ENCODE data around the gene ZDHHC11.

The ZDHHC11 gene

DNA sequence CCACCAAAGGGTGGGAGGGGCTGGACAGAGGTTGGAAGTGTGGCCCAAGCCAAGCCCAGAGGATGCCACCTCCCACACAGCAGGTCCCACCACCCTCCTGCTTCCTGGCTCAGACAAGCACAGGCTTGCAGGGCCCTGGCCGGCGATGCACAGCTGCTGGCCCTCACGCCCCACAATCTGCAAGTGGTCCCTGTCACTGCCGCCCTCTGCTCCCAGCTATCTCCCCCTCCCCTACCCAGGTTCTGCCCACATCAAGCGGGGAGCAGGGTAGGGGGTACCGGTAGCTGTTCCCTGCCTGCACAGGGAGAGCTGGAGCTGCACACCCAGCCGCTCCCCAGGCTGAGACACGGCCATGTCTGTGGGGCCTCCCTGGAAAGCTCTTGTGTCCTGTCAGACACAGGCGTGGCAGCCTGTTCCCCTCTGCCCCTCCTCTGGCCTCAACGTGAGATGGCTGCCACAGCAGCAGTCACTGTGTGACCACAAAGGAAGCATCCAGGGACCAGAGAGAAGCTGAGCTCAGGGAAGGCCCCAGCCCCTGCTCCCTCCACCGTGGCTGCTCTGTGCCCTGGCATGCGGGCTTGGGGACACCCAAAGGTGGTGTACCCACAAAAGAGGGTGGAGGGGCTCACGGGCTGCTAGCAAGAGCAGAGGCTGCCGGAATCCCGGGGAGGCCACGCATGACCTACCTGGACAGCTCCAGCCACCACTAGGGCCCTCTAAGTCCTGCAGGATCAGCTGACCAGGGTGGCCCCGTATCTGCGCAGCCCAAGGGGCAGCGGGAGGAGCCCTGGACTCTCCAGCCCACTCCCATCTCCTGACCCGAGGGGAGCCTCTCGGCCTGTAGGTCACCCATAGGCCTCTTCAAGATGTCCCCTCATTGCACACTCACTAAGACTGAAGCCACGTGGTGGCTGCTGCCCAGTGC lies 10.9 kb upstream of the ZDHHC11 start:
- Histone ChIP-seq H3K4me1 (ENCODE audit: control insufficient read depth, insufficient read depth, low read depth, low read length) (peaks cover 18% of the 10 kb centered on the region), H2AK5ac (ENCODE audit: low read length, severe bottlenecking) (no peak overlapping the region), H2BK15ac (ENCODE audit: low read depth, poor library complexity, severe bottlenecking) (no peak overlapping the region), H3K79me1 (replicated peaks; ENCODE audit: low read length, poor library complexity, severe bottlenecking) (peaks cover 9% of the 10 kb centered on the region), H3K4me2 (ENCODE audit: low read length, poor library complexity, severe bottlenecking) (no peak overlapping the region), H2BK12ac (ENCODE audit: low read length in 2 of 2) (peak overlapping the region in 1 of 2 experiments; percentile 7), H3K4ac (ENCODE audit: low read depth in 1 of 2, low read length in 2 of 2) (no peak overlapping the region), H2BK120ac (ENCODE audit: low read depth, low read length) (no peak overlapping the region), H3K4me3 (ENCODE audit: insufficient read depth in 1 of 2, low read depth in 1 of 2, low read length in 2 of 2) (no peak overlapping the region), H4K8ac (ENCODE audit: low read length) (no peak overlapping the region), H2AFZ (ENCODE audit: low read depth, low read length) (no peak overlapping the region), H2BK5ac (ENCODE audit: low read depth, low read length, poor library complexity, severe bottlenecking) (no peak overlapping the region), H4K91ac (ENCODE audit: low read length) (no peak overlapping the region), H3K18ac (ENCODE audit: low read depth in 1 of 2, low read length in 2 of 2) (peak overlapping the region in 1 of 2 experiments; percentile 18), H3K14ac (ENCODE audit: low read length in 2 of 2) (no peak overlapping the region), H3K9ac (ENCODE audit: low read length) (no peak overlapping the region), H3K36me3 (ENCODE audit: control insufficient read depth in 1 of 2, insufficient read depth in 2 of 2, low read depth in 1 of 2, low read length in 2 of 2) (peaks cover 47 to 67% of the 10 kb centered on the region in 2 experiments), H3K27me3 (ENCODE audit: control insufficient read depth in 1 of 2, insufficient read depth in 1 of 2, low read length in 2 of 2) (no peaks in the 10 kb centered on the region), H3K27ac (ENCODE audit: low read length, poor library complexity, severe bottlenecking) (no peak overlapping the region), H3K9me3 (ENCODE audit: control insufficient read depth, low read length) (no peaks in the 10 kb centered on the region), H3K23ac (ENCODE audit: low read length in 2 of 2) (no peak overlapping the region)
- 95% methylated on average over 22 of the region's 22 CpGs for WGBS
- DNase-seq, result no peak

GRCh38 chr5:860506-861150 lies 9.8 kb upstream of the ZDHHC11 start:
- Histone ChIP-seq H2AK5ac (ENCODE audit: low read length, severe bottlenecking) (no peak overlapping the region), H3K27me3 (ENCODE audit: control insufficient read depth in 1 of 2, insufficient read depth in 1 of 2, low read length in 2 of 2) (peaks cover 0 to 3% of the 10 kb centered on the region in 2 experiments), H3K9me3 (ENCODE audit: control insufficient read depth, low read length) (no peaks in the 10 kb centered on the region), H3K4me1 (ENCODE audit: control insufficient read depth, insufficient read depth, low read depth, low read length) (peaks cover 20% of the 10 kb centered on the region), H3K79me1 (replicated peaks; ENCODE audit: low read length, poor library complexity, severe bottlenecking) (peaks cover 7% of the 10 kb centered on the region), H3K23ac (ENCODE audit: low read length in 2 of 2) (no peak overlapping the region), H2AFZ (ENCODE audit: low read depth, low read length) (no peak overlapping the region), H3K36me3 (ENCODE audit: control insufficient read depth in 1 of 2, insufficient read depth in 2 of 2, low read depth in 1 of 2, low read length in 2 of 2) (peaks cover 37 to 62% of the 10 kb centered on the region in 2 experiments), H3K9ac (ENCODE audit: low read length) (no peak overlapping the region), H3K14ac (ENCODE audit: low read length in 2 of 2) (no peak overlapping the region), H4K91ac (ENCODE audit: low read length) (no peak overlapping the region), H3K27ac (ENCODE audit: low read length, poor library complexity, severe bottlenecking) (no peak overlapping the region), H4K8ac (ENCODE audit: low read length) (no peak overlapping the region), H3K18ac (ENCODE audit: low read depth in 1 of 2, low read length in 2 of 2) (no peak overlapping the region), H3K4me3 (ENCODE audit: insufficient read depth in 1 of 2, low read depth in 1 of 2, low read length in 2 of 2) (no peak overlapping the region), H2BK12ac (ENCODE audit: low read length in 2 of 2) (no peak overlapping the region), H3K4me2 (ENCODE audit: low read length, poor library complexity, severe bottlenecking) (no peak overlapping the region), H2BK15ac (ENCODE audit: low read depth, poor library complexity, severe bottlenecking) (no peak overlapping the region), H2BK120ac (ENCODE audit: low read depth, low read length) (no peak overlapping the region), H3K4ac (ENCODE audit: low read depth in 1 of 2, low read length in 2 of 2) (no peak overlapping the region), H2BK5ac (ENCODE audit: low read depth, low read length, poor library complexity, severe bottlenecking) (no peak overlapping the region)
- no peak for DNase-seq
- WGBS, result 94% methylated on average over 15 of the region's 15 CpGs

GRCh38 chr5:859798-860296 lies 9.1 kb upstream of the ZDHHC11 start:
- no peak overlapping the region for H4K8ac ChIP-seq (ENCODE audit: low read length)
- H2AK5ac ChIP-seq (ENCODE audit: low read length, severe bottlenecking), result no peak overlapping the region
- WGBS, result 97% methylated on average over 16 of the region's 16 CpGs

GRCh38 chr5:859391-859790 lies 8.6 kb upstream of the ZDHHC11 start:
- Histone ChIP-seq H4K8ac (ENCODE audit: low read length) (no peak overlapping the region), H2BK12ac (ENCODE audit: low read length in 2 of 2) (no peak overlapping the region), H2AFZ (ENCODE audit: low read depth, low read length) (no peak overlapping the region), H2BK5ac (ENCODE audit: low read depth, low read length, poor library complexity, severe bottlenecking) (no peak overlapping the region), H3K27ac (ENCODE audit: low read length, poor library complexity, severe bottlenecking) (no peak overlapping the region), H3K4me2 (ENCODE audit: low read length, poor library complexity, severe bottlenecking) (no peak overlapping the region), H3K79me1 (replicated peaks; ENCODE audit: low read length, poor library complexity, severe bottlenecking) (peaks cover 4% of the 10 kb centered on the region), H3K14ac (ENCODE audit: low read length in 2 of 2) (no peak overlapping the region), H3K4me3 (ENCODE audit: insufficient read depth in 1 of 2, low read depth in 1 of 2, low read length in 2 of 2) (no peak overlapping the region), H3K4ac (ENCODE audit: low read depth in 1 of 2, low read length in 2 of 2) (no peak overlapping the region), H3K18ac (ENCODE audit: low read depth in 1 of 2, low read length in 2 of 2) (no peak overlapping the region), H3K9ac (ENCODE audit: low read length) (no peak overlapping the region), H2AK5ac (ENCODE audit: low read length, severe bottlenecking) (no peak overlapping the region), H3K4me1 (ENCODE audit: control insufficient read depth, insufficient read depth, low read depth, low read length) (peaks cover 20% of the 10 kb centered on the region), H3K36me3 (ENCODE audit: control insufficient read depth in 1 of 2, insufficient read depth in 2 of 2, low read depth in 1 of 2, low read length in 2 of 2) (peaks cover 24 to 50% of the 10 kb centered on the region in 2 experiments), H2BK15ac (ENCODE audit: low read depth, poor library complexity, severe bottlenecking) (no peak overlapping the region), H3K27me3 (ENCODE audit: control insufficient read depth in 1 of 2, insufficient read depth in 1 of 2, low read length in 2 of 2) (peaks cover 0 to 5% of the 10 kb centered on the region in 2 experiments), H2BK120ac (ENCODE audit: low read depth, low read length) (no peak overlapping the region), H3K23ac (ENCODE audit: low read length in 2 of 2) (no peak overlapping the region), H4K91ac (ENCODE audit: low read length) (no peak overlapping the region), H3K9me3 (ENCODE audit: control insufficient read depth, low read length) (no peaks in the 10 kb centered on the region)
- DNase-seq, result no peak
- WGBS, result 92% methylated on average over 16 of the region's 16 CpGs

More at GRCh38 chr5:859798-860296, 9.1 kb upstream of the ZDHHC11 start:
- H2BK5ac ChIP-seq (ENCODE audit: low read depth, low read length, poor library complexity, severe bottlenecking), result no peak overlapping the region
- no peak overlapping the region for H4K91ac ChIP-seq (ENCODE audit: low read length)
- H3K36me3 ChIP-seq (ENCODE audit: control insufficient read depth in 1 of 2, insufficient read depth in 2 of 2, low read depth in 1 of 2, low read length in 2 of 2), result peaks cover 29 to 54% of the 10 kb centered on the region in 2 experiments
- peaks cover 4% of the 10 kb centered on the region for H3K79me1 ChIP-seq (replicated peaks; ENCODE audit: low read length, poor library complexity, severe bottlenecking)
- H2BK12ac ChIP-seq (ENCODE audit: low read length in 2 of 2), result no peak overlapping the region
- H3K4me3 ChIP-seq (ENCODE audit: insufficient read depth in 1 of 2, low read depth in 1 of 2, low read length in 2 of 2), result no peak overlapping the region
- no peak overlapping the region for H3K23ac ChIP-seq (ENCODE audit: low read length in 2 of 2)
- H3K4ac ChIP-seq (ENCODE audit: low read depth in 1 of 2, low read length in 2 of 2), result no peak overlapping the region
- H3K14ac ChIP-seq (ENCODE audit: low read length in 2 of 2), result no peak overlapping the region
- no peak overlapping the region for H3K27ac ChIP-seq (ENCODE audit: low read length, poor library complexity, severe bottlenecking)
- H3K9ac ChIP-seq (ENCODE audit: low read length), result no peak overlapping the region
- H2BK120ac ChIP-seq (ENCODE audit: low read depth, low read length), result no peak overlapping the region
- H3K4me1 ChIP-seq (ENCODE audit: control insufficient read depth, insufficient read depth, low read depth, low read length), result peaks cover 20% of the 10 kb centered on the region
- no peaks in the 10 kb centered on the region for H3K9me3 ChIP-seq (ENCODE audit: control insufficient read depth, low read length)
- no peak overlapping the region for H3K18ac ChIP-seq (ENCODE audit: low read depth in 1 of 2, low read length in 2 of 2)
- H3K4me2 ChIP-seq (ENCODE audit: low read length, poor library complexity, severe bottlenecking), result no peak overlapping the region
- no peak overlapping the region for H2BK15ac ChIP-seq (ENCODE audit: low read depth, poor library complexity, severe bottlenecking)
- no peak for DNase-seq
- H2AFZ ChIP-seq (ENCODE audit: low read depth, low read length), result no peak overlapping the region
- peaks cover 0 to 4% of the 10 kb centered on the region in 2 experiments for H3K27me3 ChIP-seq (ENCODE audit: control insufficient read depth in 1 of 2, insufficient read depth in 1 of 2, low read length in 2 of 2)

All from mesenchymal stem cell (in vitro differentiated cells and primary cell).